Measurements from ENCODE around the gene RGS13.

The RGS13 gene

GRCh38 chr1:192632188-192632587 is 3.8 kb upstream of the RGS13 start:
- no peak for DNase-seq (ENCODE audit: low read depth)
- no peak for TF ChIP-seq CTCF (IDR thresholded peaks at IDR 0.05; ENCODE audit: insufficient read depth, low read depth, low read length, missing control alignments)
- H3K4me3 ChIP-seq (ENCODE audit: low read length), result no peak overlapping the region

- no peak overlapping the region for H3K4me3 ChIP-seq (ENCODE audit: low read length)
- no peak for DNase-seq (ENCODE audit: low read depth)
- TF ChIP-seq CTCF (IDR thresholded peaks at IDR 0.05; ENCODE audit: insufficient read depth, low read depth, low read length, missing control alignments), result no peak
Measured at GRCh38 chr1:192632641-192633532, 3.1 kb upstream of the RGS13 start.

- no peak overlapping the region for H3K4me3 ChIP-seq (ENCODE audit: low read length)
- no peak for DNase-seq (ENCODE audit: low read depth)
- no peak for TF ChIP-seq CTCF (IDR thresholded peaks at IDR 0.05; ENCODE audit: insufficient read depth, low read depth, low read length, missing control alignments)
Measured at GRCh38 chr1:192633533-192634253, 2.3 kb upstream of the RGS13 start.

- DNase-seq (ENCODE audit: low read depth), result no peak
- H3K4me3 ChIP-seq (ENCODE audit: low read length), result no peak overlapping the region
- no peak for TF ChIP-seq CTCF (IDR thresholded peaks at IDR 0.05; ENCODE audit: insufficient read depth, low read depth, low read length, missing control alignments)
Measured at GRCh38 chr1:192635041-192635440, 906 bp upstream of the RGS13 start.

- peak; percentile 50 for DNase-seq (ENCODE audit: low read depth)
- no peak for TF ChIP-seq CTCF (IDR thresholded peaks at IDR 0.05; ENCODE audit: insufficient read depth, low read depth, low read length, missing control alignments)
- no peak overlapping the region for H3K4me3 ChIP-seq (ENCODE audit: low read length)
Measured at GRCh38 chr1:192639607-192640368, 3.8 kb downstream of the RGS13 start.

GRCh38 chr1:192652159-192652558 is 16.2 kb downstream of the RGS13 start:
- TF ChIP-seq CTCF (IDR thresholded peaks at IDR 0.05; ENCODE audit: insufficient read depth, low read depth, low read length, missing control alignments), result no peak
- H3K4me3 ChIP-seq (ENCODE audit: low read length), result no peak overlapping the region
- no peak for DNase-seq (ENCODE audit: low read depth)

Data from epithelial cell of esophagus (primary cell).